GM20000 (cell line): Measurements from ENCODE around the gene FER.
A peak's percentile ranks its signal among the peaks of the same experiment; 100 is the strongest.
"Not testable (repeated sequence)": the region's sequence is repeated elsewhere in the genome, so short reads cannot be mapped to it uniquely, and the experiment has no call there.

Source experiments
- DNase-seq: peaks from one replicate; pipeline ENCODE4 v3.0.0; 2012; ENCODE audit warnings: low spot score
- TF ChIP-seq, protein P1 (sequence below): IDR thresholded peaks from 2 replicates; pipeline ENCODE4 v1.5.1; 2012; ENCODE audit warnings: mild to moderate bottlenecking, control low read depth; ENCODE audit errors: extremely low read depth, missing control alignments

Gene FER

DNA sequence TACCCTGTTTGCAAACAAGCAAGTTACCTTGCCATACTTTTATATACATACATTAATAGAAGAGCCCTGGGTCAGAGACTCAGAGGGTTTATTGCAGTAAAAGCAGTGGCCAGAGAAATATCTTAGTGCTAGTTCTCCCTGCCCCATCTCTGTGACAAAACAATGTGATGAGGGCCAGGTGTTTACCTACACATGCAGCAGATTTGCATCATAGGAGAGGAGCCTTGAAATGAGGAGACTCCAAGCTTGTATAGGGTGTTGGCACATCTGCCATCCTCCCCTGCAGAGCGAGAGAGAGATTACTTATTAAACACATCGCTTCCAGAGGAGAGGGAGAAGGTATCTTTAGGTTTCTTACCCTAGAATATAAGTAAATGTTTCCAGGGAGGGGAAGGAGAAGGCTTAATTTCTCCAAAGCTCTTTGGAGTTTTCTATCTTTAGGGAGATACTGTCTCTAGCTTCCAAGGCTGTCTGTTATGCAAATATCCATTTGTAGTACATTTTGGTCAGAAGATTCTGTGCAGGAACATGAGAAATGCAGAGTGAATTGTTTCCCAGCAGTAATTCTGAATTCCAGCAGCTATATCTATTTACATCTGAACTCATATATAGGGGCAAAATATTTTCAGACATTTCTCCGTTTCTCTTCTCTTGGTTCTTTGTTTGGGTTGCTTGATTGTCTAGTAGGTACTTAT, 15.7 kb downstream of the FER start:
- TF ChIP-seq, protein P1, sequence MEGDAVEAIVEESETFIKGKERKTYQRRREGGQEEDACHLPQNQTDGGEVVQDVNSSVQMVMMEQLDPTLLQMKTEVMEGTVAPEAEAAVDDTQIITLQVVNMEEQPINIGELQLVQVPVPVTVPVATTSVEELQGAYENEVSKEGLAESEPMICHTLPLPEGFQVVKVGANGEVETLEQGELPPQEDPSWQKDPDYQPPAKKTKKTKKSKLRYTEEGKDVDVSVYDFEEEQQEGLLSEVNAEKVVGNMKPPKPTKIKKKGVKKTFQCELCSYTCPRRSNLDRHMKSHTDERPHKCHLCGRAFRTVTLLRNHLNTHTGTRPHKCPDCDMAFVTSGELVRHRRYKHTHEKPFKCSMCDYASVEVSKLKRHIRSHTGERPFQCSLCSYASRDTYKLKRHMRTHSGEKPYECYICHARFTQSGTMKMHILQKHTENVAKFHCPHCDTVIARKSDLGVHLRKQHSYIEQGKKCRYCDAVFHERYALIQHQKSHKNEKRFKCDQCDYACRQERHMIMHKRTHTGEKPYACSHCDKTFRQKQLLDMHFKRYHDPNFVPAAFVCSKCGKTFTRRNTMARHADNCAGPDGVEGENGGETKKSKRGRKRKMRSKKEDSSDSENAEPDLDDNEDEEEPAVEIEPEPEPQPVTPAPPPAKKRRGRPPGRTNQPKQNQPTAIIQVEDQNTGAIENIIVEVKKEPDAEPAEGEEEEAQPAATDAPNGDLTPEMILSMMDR, result no peak
- no peak for DNase-seq

DNA sequence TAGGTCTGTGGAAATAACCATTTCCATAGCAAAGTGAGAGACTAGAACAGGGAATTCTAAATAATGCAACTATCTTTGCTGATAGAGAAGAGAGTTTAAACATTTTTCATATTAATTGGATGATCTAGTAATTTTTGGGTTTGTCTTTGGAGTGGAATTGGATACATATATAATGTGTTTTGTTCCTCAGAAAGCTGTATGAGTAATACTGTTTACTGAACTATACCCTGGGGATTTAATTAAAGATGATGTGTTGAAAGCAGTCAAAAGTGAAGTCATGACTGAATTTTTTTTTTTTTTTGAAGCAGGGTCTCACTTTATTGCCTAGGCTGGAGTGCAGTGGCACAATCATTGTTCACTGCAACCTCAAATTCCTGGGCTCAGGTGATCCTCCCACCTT, 17.9 kb downstream of the FER start:
- no peak for DNase-seq
- TF ChIP-seq, protein P1, result no peak

DNA sequence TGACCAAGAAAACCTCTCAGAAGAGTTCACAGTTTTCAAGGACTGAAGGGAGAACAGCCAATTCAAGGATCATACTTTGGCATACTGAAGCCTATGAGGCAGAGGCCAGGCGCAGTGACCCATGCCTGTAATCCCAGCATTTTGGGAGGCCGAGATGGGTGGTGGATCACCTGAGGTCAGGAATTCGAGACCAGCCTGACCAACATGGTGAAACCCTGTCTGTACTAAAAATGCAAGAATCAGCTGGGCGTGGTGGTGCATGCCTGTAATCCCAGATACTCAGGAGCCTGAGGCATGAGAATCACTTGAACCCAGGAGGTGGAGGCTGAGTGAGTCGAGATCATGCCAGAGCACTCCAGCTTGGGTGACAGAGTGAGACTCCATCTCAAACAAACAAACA, 19.2 kb downstream of the FER start:
- not testable (repeated sequence) for DNase-seq

GRCh38 chr5:108769352-108769751, 21.7 kb downstream of the FER start:
- peak; percentile 30 for DNase-seq
- TF ChIP-seq, protein P1, result no peak

DNA sequence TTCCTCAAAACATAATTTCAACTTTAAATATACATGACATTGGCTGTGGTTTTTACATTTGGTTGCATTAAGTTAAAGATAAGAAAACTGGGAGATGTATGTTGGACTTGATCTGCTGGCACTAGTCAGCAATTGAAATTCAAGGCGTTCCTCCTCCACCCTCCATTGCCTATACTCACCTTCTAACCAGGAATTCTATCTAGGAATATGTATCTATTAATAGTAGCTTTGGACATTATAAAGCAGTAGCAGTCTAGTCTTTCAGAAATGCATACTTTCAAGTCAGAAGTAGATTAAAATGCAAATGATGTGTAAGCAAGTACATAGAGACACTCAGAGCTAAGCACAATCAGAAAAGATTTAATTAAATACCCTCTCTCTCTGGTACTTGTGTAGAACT, 24.9 kb downstream of the FER start:
- TF ChIP-seq, protein P1, result no peak
- no peak for DNase-seq

GRCh38 chr5:108773330-108773729, 25.6 kb downstream of the FER start:
- TF ChIP-seq, protein P1, result no peak
- DNase-seq, result no peak

GRCh38 chr5:108774079-108774478, 26.4 kb downstream of the FER start:
- not testable (repeated sequence) for DNase-seq

- DNase-seq, result not testable (repeated sequence)
Observed at GRCh38 chr5:108777582-108777981, 29.9 kb downstream of the FER start.

- not testable (repeated sequence) for DNase-seq
Observed at GRCh38 chr5:108784577-108784976, 36.9 kb downstream of the FER start.
